Prostate gland (tissue), 2 donors: ENCODE results near the gene SATB1.

ENCODE experiments used
- POLR2A ChIP-seq: fragments of 450-650 bp; IDR thresholded peaks from one replicate; pipeline ENCODE4 v1.6.1; 2016; ENCODE audit warnings: antibody characterized with exemption, mild to moderate bottlenecking
- TF ChIP-seq, protein P1 (sequence below), 4 experiments: fragments of 200-600 bp in 2 of 4; fragments of 450-650 bp in 2 of 4; sonication (generic) in 2 of 4; IDR thresholded peaks; 1 replicate in 3 of 4; 2 replicates in 1 of 4; pipeline ENCODE4 v1.5.1; 2016 to 2019; ENCODE audit warnings: antibody characterized with exemption in 4 of 4, mild to moderate bottlenecking in 2 of 4, moderate library complexity in 2 of 4

DNA sequence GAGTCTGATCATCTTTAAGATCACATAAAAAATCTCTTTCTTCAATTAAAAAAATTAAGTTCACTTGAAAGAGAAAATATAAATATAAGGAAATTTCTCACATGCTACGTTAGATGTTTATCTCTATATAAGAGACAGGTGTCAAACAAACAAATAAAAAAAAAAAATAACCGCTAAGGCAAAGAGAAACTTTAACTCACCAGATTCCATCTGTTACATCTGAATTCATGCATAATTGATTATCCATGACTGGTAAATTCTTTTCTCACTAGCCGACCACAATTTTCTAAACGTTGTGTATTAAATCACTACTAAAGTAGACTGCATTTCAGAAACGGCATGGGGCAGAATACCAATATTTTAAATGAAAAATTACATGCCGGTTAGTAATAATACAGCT lies 9.6 kb upstream of the SATB1 start:
- TF ChIP-seq, protein P1, sequence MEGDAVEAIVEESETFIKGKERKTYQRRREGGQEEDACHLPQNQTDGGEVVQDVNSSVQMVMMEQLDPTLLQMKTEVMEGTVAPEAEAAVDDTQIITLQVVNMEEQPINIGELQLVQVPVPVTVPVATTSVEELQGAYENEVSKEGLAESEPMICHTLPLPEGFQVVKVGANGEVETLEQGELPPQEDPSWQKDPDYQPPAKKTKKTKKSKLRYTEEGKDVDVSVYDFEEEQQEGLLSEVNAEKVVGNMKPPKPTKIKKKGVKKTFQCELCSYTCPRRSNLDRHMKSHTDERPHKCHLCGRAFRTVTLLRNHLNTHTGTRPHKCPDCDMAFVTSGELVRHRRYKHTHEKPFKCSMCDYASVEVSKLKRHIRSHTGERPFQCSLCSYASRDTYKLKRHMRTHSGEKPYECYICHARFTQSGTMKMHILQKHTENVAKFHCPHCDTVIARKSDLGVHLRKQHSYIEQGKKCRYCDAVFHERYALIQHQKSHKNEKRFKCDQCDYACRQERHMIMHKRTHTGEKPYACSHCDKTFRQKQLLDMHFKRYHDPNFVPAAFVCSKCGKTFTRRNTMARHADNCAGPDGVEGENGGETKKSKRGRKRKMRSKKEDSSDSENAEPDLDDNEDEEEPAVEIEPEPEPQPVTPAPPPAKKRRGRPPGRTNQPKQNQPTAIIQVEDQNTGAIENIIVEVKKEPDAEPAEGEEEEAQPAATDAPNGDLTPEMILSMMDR (IDR thresholded peaks at IDR 0.05), result no peak
- TF ChIP-seq POLR2A, result no peak
